Activated naive CD4-positive, alpha-beta T cell (primary cell): ENCODE measurements around the gene FUS.

Source experiments
- DNase-seq, 4 experiments: peaks; one replicate each; lab custom pipeline; 2025; lab: John Stamatoyannopoulos, UW

FUS gene

GRCh38 chr16:31202414-31203375 lies 22.8 kb downstream of the FUS start, which contains the start of gene PYCARD:
Gene PYCARD, minus strand, starts transcription at chr16:31202760. Its CDS starts 70 bp downstream, at chr16:31202690.
- peak in 1 of 4 experiments; percentile 24 for DNase-seq

- no peak for DNase-seq
These were observed 25.1 kb downstream of the FUS start for GRCh38 chr16:31204871-31205666.

DNA sequence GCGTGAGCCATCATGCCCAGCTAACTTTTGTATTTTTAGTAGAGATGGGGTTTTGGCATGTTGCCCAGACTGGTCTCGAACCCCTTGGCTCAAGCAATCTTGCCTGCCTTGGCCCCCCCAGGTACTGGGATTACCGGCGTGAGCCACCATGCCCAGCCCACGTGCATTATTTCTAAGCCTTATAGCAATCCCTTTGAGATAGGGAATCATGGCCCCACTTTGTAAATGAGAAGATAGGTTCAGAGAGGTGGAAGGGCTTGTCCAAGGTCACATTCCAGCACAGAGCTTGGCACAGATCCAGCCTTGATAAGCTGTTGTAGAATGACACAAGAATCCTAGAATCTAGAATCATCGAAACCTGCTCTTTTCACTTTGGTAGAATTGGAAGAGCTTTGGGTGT lies 26.8 kb downstream of the FUS start:
- DNase-seq, result no peak

- DNase-seq, result no peak
These were observed 33.4 kb downstream of the FUS start for GRCh38 chr16:31213342-31213741.

DNA sequence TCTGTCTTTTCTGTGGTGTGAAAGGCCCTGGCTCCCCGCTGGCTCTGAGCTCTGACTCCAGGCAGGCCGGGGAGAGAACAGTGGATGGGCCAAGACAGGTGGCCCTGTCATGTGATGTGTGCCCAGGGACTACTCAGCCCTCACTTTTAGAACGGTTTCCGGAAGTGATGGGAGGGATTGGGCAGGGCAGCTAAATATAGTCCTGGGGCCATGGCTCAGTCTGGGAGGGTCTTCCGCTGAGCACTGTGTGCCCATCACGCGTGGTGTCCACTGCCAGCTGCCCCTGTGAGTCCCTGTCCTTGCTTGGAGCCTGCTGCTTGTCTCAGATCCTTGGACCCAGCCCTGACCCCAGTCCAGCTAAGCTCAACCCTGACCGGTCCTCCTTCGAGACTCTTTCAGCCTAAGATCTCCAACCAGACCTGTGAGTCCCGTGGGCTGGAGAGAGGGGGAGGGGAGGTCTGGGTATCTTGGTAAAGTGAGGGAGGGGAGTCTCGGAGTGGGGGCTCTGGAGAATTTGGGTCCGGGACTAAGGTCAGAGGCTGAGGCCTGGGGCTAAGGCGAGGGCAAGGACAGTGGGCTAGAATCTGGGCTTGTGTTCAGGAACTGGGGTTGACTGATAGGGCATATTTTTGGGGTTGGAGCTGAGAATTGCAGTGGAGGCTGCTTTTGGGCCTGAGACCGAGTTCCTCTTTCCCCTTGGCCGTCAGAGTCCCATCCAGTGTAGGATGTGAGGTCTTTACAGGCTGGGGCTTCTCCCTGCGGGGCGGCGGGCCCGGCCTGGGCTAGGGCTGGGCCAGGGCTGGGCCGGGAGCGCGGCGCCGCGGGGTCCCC lies 34.2 kb downstream of the FUS start, which contains the start of gene TRIM72:
Gene TRIM72, plus strand, starts transcription at position 243 of the 831 bp plus-strand sequence. CDS start 620 bp downstream, outside the sequence.
- no peak for DNase-seq

GRCh38 chr16:31214708-31215286 lies 34.9 kb downstream of the FUS start:
- DNase-seq, result no peak

GRCh38 chr16:31215287-31216162 lies 35.6 kb downstream of the FUS start:
- DNase-seq, result no peak

DNA sequence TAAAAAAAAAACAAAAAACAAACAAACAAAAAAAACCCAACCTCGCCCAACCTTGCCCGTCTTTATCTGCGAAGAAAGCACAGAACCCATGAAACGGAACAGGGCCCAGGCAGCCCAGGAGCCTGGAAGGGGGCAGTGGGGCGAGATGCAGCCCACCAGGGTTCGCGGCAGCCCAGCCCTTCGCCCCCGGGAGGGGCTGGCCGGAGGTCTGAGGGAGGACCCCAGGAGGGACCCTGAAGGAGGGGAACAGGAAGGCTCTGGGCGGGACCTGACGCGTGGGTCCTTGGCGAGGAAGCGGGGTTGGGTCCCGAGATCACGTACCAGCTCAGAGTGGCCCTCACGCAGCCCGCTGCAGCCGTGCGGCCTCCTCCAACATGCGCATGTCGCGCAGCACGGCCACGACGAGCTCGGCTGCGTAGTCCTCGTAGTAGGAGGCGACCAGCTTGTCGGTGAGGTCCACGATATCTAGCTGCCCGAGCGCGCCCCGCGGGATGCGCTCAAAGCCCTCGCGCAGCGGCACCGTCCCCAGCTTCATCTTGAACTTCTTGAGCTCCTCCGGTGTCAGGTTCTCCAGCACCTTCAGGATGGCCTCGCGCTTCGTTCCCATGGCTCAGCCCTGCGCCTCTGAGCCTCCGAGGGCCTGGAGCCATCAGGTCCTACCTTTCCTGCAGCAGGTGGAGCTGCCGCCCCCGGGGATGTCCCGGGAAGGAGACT lies 36.6 kb downstream of the FUS start, which contains the start of gene PYDC1:
Gene PYDC1, minus strand, starts transcription at position 714 of the 714 bp plus-strand sequence. Its CDS starts 107 bp downstream, at position 607.
- DNase-seq, result peak in 1 of 4 experiments; percentile 12

- DNase-seq, result no peak
These were observed 37.2 kb downstream of the FUS start for GRCh38 chr16:31217136-31217530.

DNA sequence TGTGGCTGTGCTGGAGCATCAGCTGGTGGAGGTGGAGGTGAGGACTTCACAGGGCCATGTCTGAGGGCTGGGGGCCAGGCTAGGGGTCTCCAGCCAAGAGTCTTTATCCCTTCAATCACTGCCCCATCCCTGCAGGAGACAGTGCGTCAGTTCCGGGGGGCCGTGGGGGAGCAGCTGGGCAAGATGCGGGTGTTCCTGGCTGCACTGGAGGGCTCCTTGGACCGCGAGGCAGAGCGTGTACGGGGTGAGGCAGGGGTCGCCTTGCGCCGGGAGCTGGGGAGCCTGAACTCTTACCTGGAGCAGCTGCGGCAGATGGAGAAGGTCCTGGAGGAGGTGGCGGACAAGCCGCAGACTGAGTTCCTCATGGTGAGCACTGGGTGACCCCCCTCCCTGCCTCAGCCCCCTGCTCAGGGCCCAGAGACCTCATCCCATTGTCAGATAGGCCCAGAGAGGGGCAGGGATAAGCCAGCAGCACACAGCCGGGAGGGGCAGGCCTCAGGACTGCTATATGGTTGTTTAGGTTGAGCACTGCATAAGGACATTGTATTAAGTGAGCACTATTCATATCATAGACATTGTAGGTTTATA lies 39.3 kb downstream of the FUS start:
- DNase-seq, result no peak

- no peak for DNase-seq
These were observed 41.6 kb downstream of the FUS start for GRCh38 chr16:31221357-31222160.

GRCh38 chr16:31223044-31223443 lies 43.1 kb downstream of the FUS start:
- DNase-seq, result no peak

- DNase-seq, result no peak
These were observed 44.4 kb downstream of the FUS start for GRCh38 chr16:31224092-31224955.

GRCh38 chr16:31225193-31225592 lies 45.3 kb downstream of the FUS start:
- DNase-seq, result no peak

GRCh38 chr16:31228206-31228605 lies 48.3 kb downstream of the FUS start:
- DNase-seq, result no peak

GRCh38 chr16:31229501-31229900 lies 49.6 kb downstream of the FUS start:
- DNase-seq, result no peak

- no peak for DNase-seq
These were observed 58.1 kb downstream of the FUS start for GRCh38 chr16:31238041-31238440.
